GM19328 (cell line): Measurements from ENCODE around the gene PELI2.
"Not testable (repeated sequence)": the region's sequence is repeated elsewhere in the genome, so short reads cannot be mapped to it uniquely, and the experiment has no call there.

ENCODE experiments used
- ATAC-seq: cut with Tn5 transposase; IDR thresholded peaks from one replicate; pipeline ENCODE4 v1.9.1; 2021; ENCODE audit warnings: mild to moderate bottlenecking, moderate library complexity; ENCODE audit not compliant: unreplicated experiment

Gene PELI2

GRCh38 chr14:56142314-56142713 lies 24.1 kb downstream of the PELI2 start:
- no peak for ATAC-seq

GRCh38 chr14:56143025-56143424 lies 24.8 kb downstream of the PELI2 start:
- no peak for ATAC-seq

GRCh38 chr14:56144176-56144575 lies 26.0 kb downstream of the PELI2 start:
- no peak for ATAC-seq

GRCh38 chr14:56145181-56145769 lies 27.1 kb downstream of the PELI2 start:
- no peak for ATAC-seq

GRCh38 chr14:56145965-56146364 lies 27.8 kb downstream of the PELI2 start:
- ATAC-seq = no peak

GRCh38 chr14:56147449-56147848 lies 29.2 kb downstream of the PELI2 start:
- ATAC-seq = no peak

GRCh38 chr14:56147986-56148901 lies 30.0 kb downstream of the PELI2 start:
- no peak for ATAC-seq

GRCh38 chr14:56149151-56149550 lies 30.9 kb downstream of the PELI2 start:
- no peak for ATAC-seq

GRCh38 chr14:56149995-56150394 lies 31.8 kb downstream of the PELI2 start:
- ATAC-seq = no peak

- no peak for ATAC-seq
Observed at GRCh38 chr14:56150645-56151345, 32.6 kb downstream of the PELI2 start.

- ATAC-seq = no peak
Observed at GRCh38 chr14:56152221-56152620, 34.0 kb downstream of the PELI2 start.

- no peak for ATAC-seq
Observed at GRCh38 chr14:56153267-56153666, 35.1 kb downstream of the PELI2 start.

GRCh38 chr14:56154321-56154720 lies 36.1 kb downstream of the PELI2 start:
- ATAC-seq = no peak

- ATAC-seq = no peak
Observed at GRCh38 chr14:56156096-56156495, 37.9 kb downstream of the PELI2 start.

GRCh38 chr14:56159066-56159465 lies 40.9 kb downstream of the PELI2 start:
- no peak for ATAC-seq

- ATAC-seq = no peak
Observed at GRCh38 chr14:56160088-56160487, 41.9 kb downstream of the PELI2 start.

GRCh38 chr14:56161658-56162057 lies 43.4 kb downstream of the PELI2 start:
- no peak for ATAC-seq

GRCh38 chr14:56162476-56162875 lies 44.3 kb downstream of the PELI2 start:
- ATAC-seq = no peak

GRCh38 chr14:56166579-56166978 lies 48.4 kb downstream of the PELI2 start:
- not testable (repeated sequence) for ATAC-seq

- ATAC-seq = no peak
Observed at GRCh38 chr14:56168007-56168616, 49.9 kb downstream of the PELI2 start.

- ATAC-seq = no peak
Observed at GRCh38 chr14:56170028-56170427, 51.8 kb downstream of the PELI2 start.
